AG09319 (cell line): Measurements from ENCODE around the gene CPT2.

Experiments
- DNase-seq: peaks from one replicate; pipeline ENCODE4 v3.0.0-alpha.2; 2010; ENCODE audit warnings: low read depth; ENCODE audit errors: extremely low read depth
- TF ChIP-seq, protein P1 (sequence below): IDR thresholded peaks from 2 replicates; pipeline ENCODE4 v1.5.1; 2011; ENCODE audit warnings: low read depth, mild to moderate bottlenecking, inconsistent platforms, low read length, moderate library complexity

Gene CPT2

DNA sequence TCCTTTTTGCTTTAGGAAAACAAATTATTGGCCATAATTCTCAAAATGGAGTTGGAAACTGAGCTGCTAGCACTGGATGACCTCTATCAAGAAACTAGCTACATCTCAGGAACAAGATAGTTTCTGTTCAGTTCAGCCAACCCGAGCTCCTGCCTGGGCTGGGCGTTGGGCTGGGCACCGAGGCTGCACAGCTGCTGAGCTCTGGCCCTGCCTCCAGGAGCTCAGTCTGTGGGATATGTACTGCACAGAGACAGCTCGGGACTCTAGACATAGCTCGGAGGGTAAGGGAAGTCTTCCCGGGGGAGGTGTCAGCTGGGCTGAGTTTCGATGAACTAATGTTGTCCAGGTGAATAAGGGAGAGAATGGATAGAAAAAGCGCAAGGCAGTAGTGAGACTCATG, 29.7 kb upstream of the CPT2 start:
- TF ChIP-seq, protein P1, sequence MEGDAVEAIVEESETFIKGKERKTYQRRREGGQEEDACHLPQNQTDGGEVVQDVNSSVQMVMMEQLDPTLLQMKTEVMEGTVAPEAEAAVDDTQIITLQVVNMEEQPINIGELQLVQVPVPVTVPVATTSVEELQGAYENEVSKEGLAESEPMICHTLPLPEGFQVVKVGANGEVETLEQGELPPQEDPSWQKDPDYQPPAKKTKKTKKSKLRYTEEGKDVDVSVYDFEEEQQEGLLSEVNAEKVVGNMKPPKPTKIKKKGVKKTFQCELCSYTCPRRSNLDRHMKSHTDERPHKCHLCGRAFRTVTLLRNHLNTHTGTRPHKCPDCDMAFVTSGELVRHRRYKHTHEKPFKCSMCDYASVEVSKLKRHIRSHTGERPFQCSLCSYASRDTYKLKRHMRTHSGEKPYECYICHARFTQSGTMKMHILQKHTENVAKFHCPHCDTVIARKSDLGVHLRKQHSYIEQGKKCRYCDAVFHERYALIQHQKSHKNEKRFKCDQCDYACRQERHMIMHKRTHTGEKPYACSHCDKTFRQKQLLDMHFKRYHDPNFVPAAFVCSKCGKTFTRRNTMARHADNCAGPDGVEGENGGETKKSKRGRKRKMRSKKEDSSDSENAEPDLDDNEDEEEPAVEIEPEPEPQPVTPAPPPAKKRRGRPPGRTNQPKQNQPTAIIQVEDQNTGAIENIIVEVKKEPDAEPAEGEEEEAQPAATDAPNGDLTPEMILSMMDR = no peak
- no peak for DNase-seq

DNA sequence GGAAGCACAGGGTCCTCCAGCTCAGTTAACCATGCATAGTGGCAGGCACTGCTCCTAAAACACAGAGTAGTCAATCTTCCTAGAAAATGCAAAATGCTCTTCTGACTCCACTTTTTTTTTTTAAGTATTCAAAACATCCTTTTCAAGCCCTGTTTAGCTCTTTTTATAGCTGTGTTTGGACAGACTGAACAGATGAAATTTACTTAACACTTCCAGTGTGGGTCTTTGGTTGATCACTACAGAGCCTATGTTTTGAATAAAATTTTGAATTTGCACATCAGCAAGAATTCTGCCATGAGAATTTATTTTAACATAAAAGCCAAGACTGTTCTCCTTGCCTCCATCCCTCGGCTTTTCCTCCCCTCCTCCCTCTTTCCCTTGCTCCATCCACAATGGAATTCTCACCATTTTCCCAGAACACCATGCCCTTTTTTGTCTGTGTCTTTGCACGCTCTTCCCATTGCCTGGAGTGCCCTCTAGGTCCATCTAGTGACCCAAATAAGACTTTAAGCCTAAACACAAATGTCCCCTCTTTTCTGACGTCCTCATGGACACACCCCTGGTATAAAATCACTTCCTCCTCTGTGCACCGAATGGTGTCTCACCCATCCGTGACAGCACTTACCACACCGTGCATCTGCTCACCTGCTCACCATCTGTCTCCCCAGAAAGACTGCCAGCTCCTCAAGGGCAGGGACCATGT, 24.0 kb upstream of the CPT2 start:
- TF ChIP-seq, protein P1 = peak; percentile 49
- no peak for DNase-seq

DNA sequence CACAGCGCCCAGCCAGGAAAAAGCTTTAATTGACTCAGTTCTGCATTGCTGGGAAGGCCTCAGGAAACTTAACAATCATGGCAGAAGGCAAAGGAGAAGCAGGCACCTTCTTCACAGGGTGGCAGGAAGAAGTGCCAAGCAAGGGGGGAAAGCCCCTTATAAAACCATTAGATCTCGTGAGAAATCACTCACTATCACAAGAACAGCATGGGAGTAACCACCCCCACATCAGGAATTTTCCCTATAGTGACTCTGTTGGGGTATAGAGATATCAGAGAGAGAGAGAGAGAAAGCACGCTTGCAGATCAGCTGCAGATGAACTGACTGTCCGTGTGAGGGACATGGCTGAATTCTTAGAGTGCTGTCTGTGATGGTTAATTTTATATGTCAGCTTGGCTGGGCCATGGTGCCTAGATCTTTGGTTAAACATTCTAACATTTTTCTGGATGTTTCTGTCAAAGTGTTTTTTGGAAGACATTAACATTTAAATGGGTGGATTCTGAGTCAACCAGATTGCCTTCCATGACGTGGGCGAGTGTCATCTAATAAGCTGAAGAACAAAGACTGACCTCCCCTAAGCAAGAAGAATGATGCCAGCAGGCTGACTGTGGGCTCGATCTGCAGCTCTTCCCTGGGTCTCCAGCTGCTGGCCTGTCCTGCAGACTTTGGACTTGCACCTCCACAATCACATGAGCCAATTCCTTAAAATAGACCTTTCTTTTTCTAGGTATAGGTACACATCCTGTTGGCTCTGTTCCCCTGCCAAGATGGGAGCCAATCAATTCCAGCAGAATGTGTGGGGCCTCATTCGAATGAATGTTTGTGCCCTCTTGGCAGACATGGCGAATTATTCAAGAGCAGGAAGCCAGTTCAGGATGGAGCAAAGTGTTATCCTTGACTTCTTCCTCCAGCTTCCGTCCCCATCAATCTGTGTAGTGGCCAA, 21.4 kb upstream of the CPT2 start:
- TF ChIP-seq, protein P1 = no peak
- DNase-seq = no peak

DNA sequence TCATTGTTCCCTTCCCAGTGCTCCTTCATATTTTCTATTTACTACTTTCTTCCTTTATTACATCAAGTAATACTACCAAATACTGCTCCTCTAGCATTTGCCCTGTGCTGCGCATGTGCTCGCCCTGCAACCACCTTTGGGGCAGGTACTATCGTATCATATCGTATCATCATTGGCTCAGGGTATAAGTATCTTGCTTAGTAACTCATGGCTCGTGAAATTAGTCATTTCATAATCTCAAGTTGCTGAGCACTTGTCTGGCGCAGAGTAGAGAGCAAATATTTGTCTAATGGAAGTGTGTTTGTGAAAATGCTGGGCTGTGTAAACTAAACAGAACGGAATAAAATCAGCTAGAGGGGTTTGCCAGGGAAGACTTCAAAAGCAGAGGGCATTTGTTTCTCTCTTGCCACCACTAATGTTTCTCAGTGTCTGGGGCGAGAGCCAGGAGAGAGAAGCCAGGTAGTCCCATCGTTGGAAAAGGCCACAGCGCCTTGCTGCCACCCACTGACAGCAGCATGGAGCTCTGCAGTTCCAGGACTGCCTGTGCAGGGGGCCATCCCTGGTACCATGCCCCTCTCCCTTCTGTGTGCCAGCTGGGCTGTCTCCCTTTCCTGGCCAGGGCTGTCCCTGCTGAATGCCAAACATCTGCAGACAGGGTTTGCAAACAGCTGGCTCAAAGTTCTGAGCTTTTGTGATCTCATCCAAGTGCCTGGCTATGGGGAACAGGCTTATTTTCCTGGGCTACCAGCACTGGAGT, 20.0 kb upstream of the CPT2 start:
- DNase-seq = no peak
- TF ChIP-seq, protein P1 = peak; percentile 58

DNA sequence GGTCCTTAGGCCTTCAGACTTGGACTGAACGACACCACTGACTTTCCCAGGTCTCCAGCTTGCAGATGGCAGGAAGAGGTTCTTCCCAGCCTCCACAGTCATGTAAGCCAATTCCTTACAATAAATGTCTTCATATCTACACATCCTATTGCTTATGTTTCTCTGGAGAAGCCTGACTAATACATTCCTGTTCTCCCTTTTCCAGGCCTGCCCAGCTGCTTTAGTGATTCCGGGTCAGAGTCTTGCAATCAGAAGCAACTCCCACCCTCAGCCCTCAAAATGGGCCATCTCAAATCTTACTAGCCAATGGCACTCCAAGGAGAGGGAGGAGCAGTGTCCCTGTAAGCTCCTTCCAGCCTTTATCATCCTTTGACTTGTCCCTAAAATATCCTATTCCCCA, 16.4 kb upstream of the CPT2 start:
- TF ChIP-seq, protein P1 = no peak
- DNase-seq = no peak

DNA sequence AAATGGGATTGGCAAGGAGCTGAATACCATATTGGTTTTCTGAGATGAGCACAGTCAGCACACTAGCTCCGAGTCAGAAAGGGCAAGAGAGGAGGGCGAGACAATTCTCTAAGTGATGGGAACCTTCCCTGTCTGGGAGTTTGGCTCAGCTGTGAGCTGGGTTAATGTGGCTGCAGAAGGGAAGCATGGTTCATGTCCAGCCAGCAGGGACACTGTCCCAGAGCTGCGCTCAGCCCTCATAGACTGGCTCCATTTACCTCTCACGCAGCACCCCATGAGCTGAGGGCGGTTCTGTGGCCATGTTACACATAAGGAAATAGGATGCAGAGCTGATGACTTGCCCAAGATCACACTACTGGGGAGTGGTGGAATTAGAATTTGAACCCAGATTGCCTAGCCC, 15.7 kb upstream of the CPT2 start:
- DNase-seq = no peak
- TF ChIP-seq, protein P1 = no peak

DNA sequence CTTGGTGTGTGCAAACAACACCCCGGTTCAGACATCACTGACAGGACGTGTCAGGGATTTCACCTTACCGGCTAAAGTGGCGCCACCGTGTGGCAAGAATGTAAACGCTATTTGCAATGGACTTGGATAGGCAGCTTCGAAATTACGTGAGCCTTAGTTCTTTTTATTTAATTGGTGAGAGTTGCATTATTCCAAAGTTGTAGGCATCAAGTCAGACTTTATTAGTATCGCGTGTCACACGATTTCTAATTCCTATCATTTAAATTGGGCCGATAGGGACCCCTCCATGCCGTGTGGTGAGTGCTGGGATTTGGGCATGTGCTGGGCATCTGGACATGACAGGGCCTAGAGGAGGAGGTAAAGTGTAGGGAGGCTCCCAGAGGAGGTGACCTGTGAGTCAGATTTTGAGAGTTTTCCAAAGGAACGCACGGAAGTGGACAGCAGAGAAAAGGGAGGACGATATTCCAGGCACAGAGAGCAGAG, 14.5 kb upstream of the CPT2 start:
- no peak for DNase-seq
- TF ChIP-seq, protein P1 = peak; percentile 60
